Dendritic cell treated with granulocyte-macrophage colony-stimulating factor and Interleukin-4, amounts not matched to agents 40 ng/mL and 50 ng/mL, for 4 days (primary cell): ENCODE results near the gene ISLR2.

Experiments
- H3K27ac Mint-ChIP-seq: one replicate; pipeline ENCODE4 v1.8.0; 2022; ENCODE audit warnings: mild to moderate bottlenecking, mixed read lengths
- H3K27me3 Mint-ChIP-seq: one replicate; pipeline ENCODE4 v1.8.0; 2022; ENCODE audit warnings: mild to moderate bottlenecking, mixed read lengths
- H3K36me3 Mint-ChIP-seq: one replicate; pipeline ENCODE4 v1.8.0; 2022; ENCODE audit warnings: low read depth, mixed read lengths
- H3K4me1 Mint-ChIP-seq: one replicate; pipeline ENCODE4 v1.8.0; 2022; ENCODE audit warnings: low read depth, mixed read lengths
- H3K4me3 Mint-ChIP-seq: one replicate; pipeline ENCODE4 v1.8.0; 2022; ENCODE audit warnings: mild to moderate bottlenecking, moderate library complexity, mixed read lengths
- H3K9me3 Mint-ChIP-seq: one replicate; pipeline ENCODE4 v1.8.0; 2022; ENCODE audit warnings: mixed read lengths
- intact Hi-C: fragments of 100-400 bp; cut with micrococcal nuclease; formaldehyde crosslinking; loops from one replicate; pipeline ENCODE4 v1.15.0; 2022

Gene ISLR2

DNA sequence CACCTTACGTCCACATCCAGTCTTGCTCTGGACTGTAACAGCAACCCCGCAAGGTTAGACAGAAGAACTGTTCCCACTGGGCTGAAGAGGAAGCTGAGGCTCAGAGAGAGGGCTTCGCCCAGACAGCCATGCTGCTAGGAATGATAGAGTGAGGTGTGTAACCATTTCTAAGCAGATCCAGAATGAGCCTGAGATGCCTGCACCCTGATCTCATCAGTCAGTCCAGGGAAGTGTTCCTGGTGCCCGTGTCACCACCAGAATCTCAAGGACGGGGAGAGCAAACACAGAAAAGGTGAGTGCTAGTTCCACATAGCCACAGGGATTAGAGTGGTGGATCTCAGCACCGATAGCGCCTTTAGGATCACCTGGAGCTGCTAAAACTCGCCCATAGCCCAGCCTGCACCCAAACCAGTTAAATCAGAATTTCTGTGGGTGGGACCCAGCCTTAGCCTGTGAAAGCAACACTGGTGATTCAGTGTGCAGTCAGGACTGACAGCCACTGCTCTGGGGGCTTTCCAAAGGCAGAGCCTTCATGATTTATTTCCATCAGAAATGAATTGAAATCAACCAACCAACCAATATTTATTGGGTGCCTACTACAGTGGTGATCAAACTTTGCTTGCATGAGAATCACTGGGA is 55.4 kb downstream of the ISLR2 start:
- Mint-ChIP-seq H3K27me3 (peaks cover 6% of the 10 kb centered on the region), H3K27ac (no peak overlapping the region), H3K4me1 (no peaks in the 10 kb centered on the region), H3K9me3 (no peaks in the 10 kb centered on the region), H3K36me3 (no peaks in the 10 kb centered on the region), H3K4me3 (no peak overlapping the region)
- intact Hi-C loops, result no loop called here
